ENCODE data around the gene HNRNPAB.

HNRNPAB gene

GRCh38 chr5:178162481-178162880 lies 41.9 kb upstream of the HNRNPAB start:
- ATAC-seq = no peak
- no peak for TF ChIP-seq ZNF565 (CRISPR knock-in tag; conservative IDR thresholded peaks at IDR 0.05; ENCODE audit: low read depth)
- TF ChIP-seq, protein P1, sequence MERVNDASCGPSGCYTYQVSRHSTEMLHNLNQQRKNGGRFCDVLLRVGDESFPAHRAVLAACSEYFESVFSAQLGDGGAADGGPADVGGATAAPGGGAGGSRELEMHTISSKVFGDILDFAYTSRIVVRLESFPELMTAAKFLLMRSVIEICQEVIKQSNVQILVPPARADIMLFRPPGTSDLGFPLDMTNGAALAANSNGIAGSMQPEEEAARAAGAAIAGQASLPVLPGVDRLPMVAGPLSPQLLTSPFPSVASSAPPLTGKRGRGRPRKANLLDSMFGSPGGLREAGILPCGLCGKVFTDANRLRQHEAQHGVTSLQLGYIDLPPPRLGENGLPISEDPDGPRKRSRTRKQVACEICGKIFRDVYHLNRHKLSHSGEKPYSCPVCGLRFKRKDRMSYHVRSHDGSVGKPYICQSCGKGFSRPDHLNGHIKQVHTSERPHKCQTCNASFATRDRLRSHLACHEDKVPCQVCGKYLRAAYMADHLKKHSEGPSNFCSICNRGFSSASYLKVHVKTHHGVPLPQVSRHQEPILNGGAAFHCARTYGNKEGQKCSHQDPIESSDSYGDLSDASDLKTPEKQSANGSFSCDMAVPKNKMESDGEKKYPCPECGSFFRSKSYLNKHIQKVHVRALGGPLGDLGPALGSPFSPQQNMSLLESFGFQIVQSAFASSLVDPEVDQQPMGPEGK (CRISPR knock-in tag; IDR thresholded peaks at IDR 0.05; ENCODE audit: borderline replicate concordance) = no peak
- TF ChIP-seq ZFP30 (CRISPR knock-in tag; IDR thresholded peaks at IDR 0.05) = no peak
- TF ChIP-seq TSHZ2 (CRISPR knock-in tag; IDR thresholded peaks at IDR 0.05) = no peak
- TF ChIP-seq CSDC2 (CRISPR knock-in tag; IDR thresholded peaks at IDR 0.05) = no peak
- TF ChIP-seq ISL1 (CRISPR knock-in tag; IDR thresholded peaks at IDR 0.05) = no peak
- no peak for TF ChIP-seq CSRNP3 (CRISPR knock-in tag; IDR thresholded peaks at IDR 0.05)
- no peak for TF ChIP-seq ZFP3 (CRISPR knock-in tag; IDR thresholded peaks at IDR 0.05)

DNA sequence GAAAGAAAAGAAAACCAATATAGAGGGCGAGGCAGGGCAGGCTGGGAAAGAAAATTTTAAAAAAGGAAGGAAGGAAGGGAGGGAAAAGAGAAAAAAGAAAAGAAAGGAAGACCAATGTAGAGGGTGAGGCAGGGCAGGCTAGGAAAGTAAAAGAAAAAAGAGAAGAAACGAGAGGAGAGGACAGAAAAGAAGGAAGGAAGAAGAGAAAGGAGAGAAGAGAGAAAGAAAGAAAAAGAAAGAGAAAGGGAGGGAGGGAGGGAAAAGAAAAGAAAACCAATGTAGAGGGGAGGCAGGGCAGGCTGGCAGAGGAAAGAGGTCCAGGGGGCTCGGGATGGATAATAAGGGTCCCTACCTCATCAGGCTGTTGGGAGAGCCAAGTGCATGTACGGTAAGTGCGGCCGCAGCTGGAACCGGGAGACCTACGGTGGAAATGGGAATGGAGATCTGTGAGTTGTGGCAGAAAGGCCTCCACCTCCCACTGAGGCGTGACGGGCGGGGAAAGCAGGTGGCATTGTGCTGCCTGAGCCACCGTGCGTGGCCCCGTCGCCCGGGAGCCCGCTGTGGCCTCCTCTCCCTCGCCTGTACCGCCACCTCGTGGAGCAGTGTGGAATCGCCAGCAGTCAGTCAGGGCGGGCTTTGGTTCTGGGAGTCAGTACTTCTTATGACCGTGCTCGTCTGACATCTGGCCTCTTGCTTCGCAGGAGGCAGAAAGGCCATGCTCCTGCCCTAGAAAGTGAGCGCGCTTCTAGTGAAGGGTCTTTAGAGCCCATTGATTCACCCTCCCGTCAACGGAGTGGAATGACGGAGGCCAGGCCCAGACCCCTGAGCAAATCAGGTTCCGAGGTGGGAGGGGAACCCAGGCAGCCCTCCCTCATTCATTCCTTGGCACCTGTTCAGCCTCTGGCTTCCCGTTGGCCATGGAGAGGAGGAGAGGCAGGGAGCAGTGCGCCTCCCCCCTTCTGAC lies 40.3 kb upstream of the HNRNPAB start:
- TF ChIP-seq OSR1 (CRISPR knock-in tag; IDR thresholded peaks at IDR 0.05) (no peak), ARNTL (CRISPR knock-in tag; IDR thresholded peaks at IDR 0.05; ENCODE audit: borderline replicate concordance, low read depth) (no peak), POU6F1 (CRISPR knock-in tag; IDR thresholded peaks at IDR 0.05; ENCODE audit: borderline replicate concordance, low read depth) (no peak), ZNF8 (CRISPR knock-in tag; IDR thresholded peaks at IDR 0.05) (no peak), RARB (CRISPR knock-in tag; IDR thresholded peaks at IDR 0.05) (no peak), BACH2 (CRISPR knock-in tag; IDR thresholded peaks at IDR 0.05; ENCODE audit: borderline replicate concordance) (no peak), ZFP3 (CRISPR knock-in tag; IDR thresholded peaks at IDR 0.05) (no peak), ISL1 (CRISPR knock-in tag; IDR thresholded peaks at IDR 0.05) (no peak), GLIS3 (CRISPR knock-in tag; IDR thresholded peaks at IDR 0.05) (no peak), ZNF565 (CRISPR knock-in tag; conservative IDR thresholded peaks at IDR 0.05; ENCODE audit: low read depth) (no peak), ZNF70 (CRISPR knock-in tag; IDR thresholded peaks at IDR 0.05) (no peak), ZC3H10 (CRISPR knock-in tag; IDR thresholded peaks at IDR 0.05) (no peak), TCF4 (CRISPR knock-in tag; IDR thresholded peaks at IDR 0.05; ENCODE audit: borderline replicate concordance) (no peak)
- TF ChIP-seq, protein P2, sequence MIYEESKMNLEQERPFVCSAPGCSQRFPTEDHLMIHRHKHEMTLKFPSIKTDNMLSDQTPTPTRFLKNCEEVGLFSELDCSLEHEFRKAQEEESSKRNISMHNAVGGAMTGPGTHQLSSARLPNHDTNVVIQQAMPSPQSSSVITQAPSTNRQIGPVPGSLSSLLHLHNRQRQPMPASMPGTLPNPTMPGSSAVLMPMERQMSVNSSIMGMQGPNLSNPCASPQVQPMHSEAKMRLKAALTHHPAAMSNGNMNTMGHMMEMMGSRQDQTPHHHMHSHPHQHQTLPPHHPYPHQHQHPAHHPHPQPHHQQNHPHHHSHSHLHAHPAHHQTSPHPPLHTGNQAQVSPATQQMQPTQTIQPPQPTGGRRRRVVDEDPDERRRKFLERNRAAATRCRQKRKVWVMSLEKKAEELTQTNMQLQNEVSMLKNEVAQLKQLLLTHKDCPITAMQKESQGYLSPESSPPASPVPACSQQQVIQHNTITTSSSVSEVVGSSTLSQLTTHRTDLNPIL (CRISPR knock-in tag; IDR thresholded peaks at IDR 0.05; ENCODE audit: low read depth) = no peak
- TF ChIP-seq, protein P1 (CRISPR knock-in tag; IDR thresholded peaks at IDR 0.05; ENCODE audit: borderline replicate concordance) = no peak
- ATAC-seq = peak; percentile 99
